ENCODE data around the gene SKI. TPM values are rescaled to one million over a fixed set of nuclear protein-coding genes. Genes with fewer than 3 reads are reported as not detected.

The SKI gene
- total and polyA plus RNA-seq, 10 of the 15 experiments (the other 5 are each of a cell fraction or from before 2014, with no cell fraction given), result 0.03 to 14.9 (median 0.96) TPM

- Histone ChIP-seq H4K20me1 (ENCODE audit: control insufficient read depth, insufficient read depth) (no peaks in the 10 kb centered on the region; the same call in 1 of the 2 replicates), H3K4me1 (ENCODE audit: control insufficient read depth, insufficient read depth, low read length) (no peaks in the 10 kb centered on the region), H3K27me3 (replicated peaks in 1 of 2; ENCODE audit: control insufficient read depth in 2 of 2, insufficient read depth in 2 of 2, low read length in 1 of 2) (no peaks in the 10 kb centered on the region), H3K9ac (ENCODE audit: control insufficient read depth, insufficient read depth, low read length) (no peak overlapping the region), H2AFZ (ENCODE audit: control insufficient read depth, low read depth, low read length) (no peak overlapping the region), H3K79me2 (ENCODE audit: control insufficient read depth, insufficient read depth, low read length) (no peaks in the 10 kb centered on the region; the same call in 1 of the 2 replicates), H3K4me3 (no peak overlapping the region), H3K9me3 (replicated peaks; ENCODE audit: control insufficient read depth, insufficient read depth, low read length) (no peaks in the 10 kb centered on the region), H3K36me3 (ENCODE audit: control insufficient read depth in 2 of 2, insufficient read depth in 2 of 2, low read length in 1 of 2) (no peaks in the 10 kb centered on the region; a peak in 2 of 4 replicates), H3K27ac (ENCODE audit: control insufficient read depth, insufficient read depth) (no peak overlapping the region), H3K4me2 (ENCODE audit: control insufficient read depth, insufficient read depth) (no peak overlapping the region)
- SMC1A ChIA-PET (ENCODE audit: uncharacterized antibody, unreplicated experiment), result no interaction called here
- CTCF ChIA-PET, result no interaction called here
- no peak for ATAC-seq
- POLR2A ChIA-PET, result no interaction called here
- DNase-seq (ENCODE audit: low read depth, low spot score), result no peak
- FAIRE-seq, result no peak
- RAD21 ChIA-PET (ENCODE audit: unreplicated experiment), result no interaction called here
- no TSS peak for BruUV-seq (replicated peaks)
- TF ChIP-seq ATF7 (IDR thresholded peaks at IDR 0.05; ENCODE audit: low read depth) (no peak), NRF1 (conservative IDR thresholded peaks at IDR 0.05; ENCODE audit: low read depth, low read length) (no peak), ATF2 (IDR thresholded peaks at IDR 0.05; ENCODE audit: low read length) (no peak), CEBPZ (IDR thresholded peaks at IDR 0.05; ENCODE audit: low read depth, low read length) (no peak), ZNF274 (IDR thresholded peaks at IDR 0.05; ENCODE audit: insufficient read depth, insufficient read length) (no peak), E2F4 (IDR thresholded peaks at IDR 0.05; ENCODE audit: low read depth, low read length) (no peak)
- in situ Hi-C loops (cut with MboI), result no loop called here
- 95% methylated on average over 12 of the region's 15 CpGs for WGBS (ENCODE audit: insufficient coverage, insufficient replicate concordance, low lambda C conversion rate, missing lambda C conversion rate)
- intact Hi-C loops (cut with micrococcal nuclease; ENCODE audit: unreplicated experiment), result no loop called here
Observed at GRCh38 chr1:2267862-2268261, 39.7 kb downstream of the SKI start.
